GM19397 (cell line): Measurements from ENCODE around the gene LRRC4B.
A peak's percentile ranks its signal among the peaks of the same experiment; 100 is the strongest.
"Not testable (repeated sequence)": the region's sequence is repeated elsewhere in the genome, so short reads cannot be mapped to it uniquely, and the experiment has no call there.

Source experiments
- ATAC-seq: cut with Tn5 transposase; IDR thresholded peaks from one replicate; pipeline ENCODE4 v1.9.1; 2021; ENCODE audit warnings: mild to moderate bottlenecking, moderate library complexity; ENCODE audit not compliant: unreplicated experiment

LRRC4B gene

DNA sequence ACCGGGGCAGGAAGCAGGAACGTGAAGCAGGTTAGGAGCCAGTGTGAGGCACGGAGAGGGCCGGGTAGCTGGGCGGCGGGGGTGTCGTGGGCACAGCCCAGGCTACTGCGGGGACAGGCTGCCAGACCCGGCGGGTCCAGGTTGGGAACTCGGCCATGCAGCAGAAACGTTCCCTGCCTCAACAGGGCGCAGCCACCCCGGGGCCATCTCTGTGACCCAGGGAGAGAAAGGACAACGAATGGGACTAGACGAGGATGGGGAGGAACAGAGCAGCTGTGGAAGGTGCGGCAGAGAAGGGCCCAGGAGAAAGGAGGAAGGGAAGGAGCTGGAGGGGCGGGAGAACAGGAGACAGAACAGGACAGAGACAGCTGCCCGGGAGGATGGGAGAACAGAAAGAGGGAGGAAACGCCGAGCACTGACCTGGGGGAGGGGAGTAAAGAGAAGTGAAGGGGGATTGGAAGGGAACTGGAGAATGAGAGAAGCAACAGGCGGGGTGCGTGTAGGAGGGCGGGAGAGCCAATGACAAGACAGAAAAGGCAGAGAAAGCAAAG lies 78.7 kb downstream of the LRRC4B start:
- no peak for ATAC-seq

DNA sequence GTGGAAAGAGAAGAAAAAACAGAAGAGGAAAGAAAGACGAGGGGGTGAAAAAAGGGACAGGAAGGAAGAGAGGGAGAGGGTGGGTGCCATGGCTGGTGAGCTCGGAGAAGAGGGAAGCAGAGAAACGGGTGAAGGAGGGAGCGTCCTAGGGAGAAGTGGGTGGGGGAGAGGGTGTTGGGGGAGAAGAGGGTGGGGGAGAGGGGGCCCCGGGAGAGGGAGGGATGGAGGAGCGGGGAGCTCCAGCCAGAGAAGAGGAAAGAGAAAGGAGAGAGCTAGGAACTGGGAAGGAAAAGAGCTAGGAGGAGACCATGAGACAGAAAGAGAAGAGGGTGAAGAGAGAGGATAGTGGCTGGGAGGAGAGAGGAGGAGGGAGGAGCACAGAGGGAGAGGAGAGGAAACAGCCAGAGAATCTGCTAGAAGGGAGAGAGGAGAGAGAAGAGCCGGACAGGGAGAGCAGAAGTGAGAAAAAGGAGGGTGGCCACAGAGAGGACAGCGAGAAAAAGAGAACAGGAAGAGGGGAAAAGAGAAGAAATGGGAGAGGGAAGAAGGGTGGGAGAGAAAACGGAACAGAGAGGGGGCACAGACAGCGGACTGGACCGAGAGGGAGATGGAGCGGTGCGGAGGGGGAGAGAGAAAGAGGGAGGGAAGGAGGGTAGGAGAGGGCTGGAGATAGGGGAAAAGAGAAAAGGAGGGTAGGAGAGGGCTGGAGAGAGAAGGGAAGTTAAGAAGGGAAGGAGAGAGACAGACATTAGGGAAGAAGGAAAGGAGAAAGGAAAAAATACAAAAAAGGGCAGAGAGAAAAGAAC lies 79.6 kb downstream of the LRRC4B start:
- no peak for ATAC-seq

DNA sequence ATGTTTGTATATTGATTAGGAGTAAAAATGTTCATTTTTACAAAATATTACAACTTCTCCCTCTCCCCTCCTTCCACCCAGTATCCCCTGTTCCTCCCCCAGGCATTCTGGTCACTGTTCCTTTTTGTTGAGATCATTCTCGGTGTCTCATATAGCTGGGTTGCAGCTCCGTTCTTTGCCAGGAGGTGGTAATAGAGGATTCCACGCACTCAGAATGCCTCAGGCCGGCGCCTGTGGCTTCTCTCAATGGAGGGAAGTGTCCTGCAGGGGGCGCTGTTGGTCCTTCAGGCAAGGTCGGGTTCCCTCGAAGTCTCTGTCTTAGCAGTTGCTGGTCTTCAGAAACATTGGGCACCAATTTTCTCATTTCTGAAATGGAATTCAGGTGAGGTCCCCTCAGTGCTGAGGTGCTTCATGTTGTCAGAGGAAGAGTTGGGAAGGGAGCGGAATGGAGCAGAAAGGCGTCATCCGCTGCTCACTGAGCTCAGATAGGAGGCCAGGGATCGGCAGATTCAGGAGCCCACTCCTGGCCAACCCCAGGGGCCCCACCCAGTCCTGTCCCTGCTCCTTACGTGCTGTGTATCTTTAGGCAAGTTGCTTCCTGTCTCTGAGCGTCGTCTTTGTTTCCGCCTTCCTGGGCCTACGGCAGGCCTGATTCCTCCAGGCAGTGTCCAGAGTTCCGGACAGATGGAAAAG lies 81.3 kb downstream of the LRRC4B start:
- ATAC-seq: no peak

DNA sequence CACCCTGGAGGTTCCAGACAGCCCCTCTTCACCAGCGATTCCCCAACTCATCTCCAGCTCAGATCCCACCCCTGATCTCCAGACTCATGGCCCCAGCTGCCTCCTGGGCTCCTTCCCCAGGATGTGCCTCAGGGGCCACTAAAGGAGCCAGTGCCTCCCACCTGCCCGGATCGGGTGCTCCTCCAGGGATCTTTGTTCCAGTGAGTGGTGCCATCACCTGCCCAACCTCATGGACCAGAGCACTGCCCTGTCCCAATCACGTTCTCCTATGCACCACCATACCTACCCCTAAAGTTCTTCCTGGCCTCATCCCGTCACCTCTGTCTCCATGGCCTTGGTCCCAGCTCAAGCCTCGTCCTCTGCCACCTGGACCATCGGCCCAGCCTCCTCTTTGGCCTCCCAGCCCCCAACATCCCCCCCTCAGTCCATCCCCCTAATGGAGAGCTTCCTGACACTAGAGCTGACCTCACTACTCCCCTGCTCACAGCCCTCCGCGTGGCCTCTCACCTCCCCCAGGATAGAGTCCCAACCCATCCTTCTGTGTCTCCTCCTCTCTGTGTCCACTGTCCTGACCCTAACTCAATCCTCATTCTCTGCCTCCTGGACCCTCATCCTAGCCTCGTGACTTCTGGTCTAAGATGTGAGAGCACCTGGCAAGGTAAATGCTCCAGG lies 82.8 kb downstream of the LRRC4B start:
- no peak for ATAC-seq

DNA sequence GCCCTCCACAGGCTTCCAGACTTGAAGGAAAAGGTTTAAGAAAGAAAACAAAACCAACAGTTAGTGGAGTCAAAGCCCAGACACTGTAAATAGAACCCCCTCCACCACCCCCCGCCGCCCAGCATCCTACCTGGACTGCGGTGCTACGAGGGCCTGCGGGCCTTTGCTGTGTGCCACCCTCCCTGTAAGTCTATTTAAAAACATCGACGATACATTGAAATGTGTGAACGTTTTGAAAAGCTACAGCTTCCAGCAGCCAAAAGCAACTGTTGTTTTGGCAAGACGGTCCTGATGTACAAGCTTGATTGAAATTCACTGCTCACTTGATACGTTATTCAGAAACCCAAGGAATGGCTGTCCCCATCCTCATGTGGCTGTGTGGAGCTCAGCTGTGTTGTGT lies 85.3 kb downstream of the LRRC4B start:
- no peak for ATAC-seq

DNA sequence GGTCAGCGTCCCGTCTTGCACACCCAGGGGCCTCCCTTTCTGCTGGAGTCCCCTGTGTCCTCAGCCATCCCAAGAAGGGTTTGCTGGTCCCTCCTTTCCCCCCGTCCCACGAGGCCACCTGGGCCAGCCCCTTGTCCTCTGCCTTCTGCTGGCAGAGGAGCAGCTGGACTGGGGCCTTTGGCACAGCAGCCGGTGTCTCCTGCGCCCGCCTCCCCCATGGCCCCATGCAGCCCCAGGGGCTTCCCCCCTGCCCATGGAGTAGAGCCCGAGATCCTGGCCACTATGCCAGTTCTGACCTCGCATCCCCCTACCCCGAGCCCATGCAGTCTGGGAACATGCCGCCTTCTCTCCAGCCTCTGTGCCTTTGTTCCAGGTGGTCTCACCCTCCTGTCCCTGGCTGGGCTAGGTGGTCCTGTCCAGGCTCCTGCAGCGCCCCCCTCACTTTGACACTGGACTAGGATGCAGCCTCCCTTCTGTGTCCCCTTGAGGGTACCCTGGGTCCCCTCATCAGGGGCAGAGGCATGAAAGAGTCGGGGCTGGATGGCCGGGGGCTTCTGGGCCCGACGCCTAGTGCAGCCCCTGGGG lies 85.9 kb downstream of the LRRC4B start:
- no peak for ATAC-seq

DNA sequence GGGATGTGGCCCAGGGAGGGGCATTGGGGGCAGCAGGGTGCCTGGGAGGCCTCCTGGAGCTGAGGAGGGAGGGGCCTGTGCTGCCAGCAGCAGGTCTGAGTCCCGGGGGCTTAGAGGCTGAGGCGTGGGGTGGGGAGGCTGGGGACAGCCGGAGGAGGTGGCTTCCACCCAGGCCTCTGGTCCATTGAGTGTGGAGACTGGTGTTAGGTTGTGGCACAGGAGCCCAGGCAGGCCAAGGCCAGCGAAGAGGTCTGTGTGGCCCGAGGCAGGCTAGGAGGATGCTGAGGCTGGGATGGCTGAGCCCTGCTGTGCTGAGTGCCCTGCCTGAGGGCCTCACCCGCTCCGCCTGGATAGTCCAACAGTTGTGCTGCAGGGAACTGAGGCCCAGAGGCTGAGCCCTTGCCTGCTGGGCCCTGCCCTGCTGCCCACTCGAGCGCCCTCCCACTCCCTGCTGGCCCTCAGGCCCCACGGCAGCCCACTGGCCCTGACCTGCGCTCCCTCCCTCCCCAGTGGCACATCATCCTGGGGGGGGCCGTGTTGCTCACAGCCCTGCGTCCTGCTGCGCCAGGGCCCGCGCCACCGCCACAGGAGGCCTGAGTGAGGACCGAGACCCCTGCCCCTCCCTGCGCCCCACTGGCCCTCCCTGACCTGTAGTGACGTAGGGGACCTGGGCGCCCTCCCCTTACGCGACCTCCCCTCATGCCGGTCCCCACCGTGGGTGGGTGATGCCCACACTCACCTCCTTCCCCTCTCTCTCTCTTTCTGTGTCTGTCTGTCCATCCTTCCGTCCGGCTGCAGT lies 86.7 kb downstream of the LRRC4B start:
- ATAC-seq: no peak

DNA sequence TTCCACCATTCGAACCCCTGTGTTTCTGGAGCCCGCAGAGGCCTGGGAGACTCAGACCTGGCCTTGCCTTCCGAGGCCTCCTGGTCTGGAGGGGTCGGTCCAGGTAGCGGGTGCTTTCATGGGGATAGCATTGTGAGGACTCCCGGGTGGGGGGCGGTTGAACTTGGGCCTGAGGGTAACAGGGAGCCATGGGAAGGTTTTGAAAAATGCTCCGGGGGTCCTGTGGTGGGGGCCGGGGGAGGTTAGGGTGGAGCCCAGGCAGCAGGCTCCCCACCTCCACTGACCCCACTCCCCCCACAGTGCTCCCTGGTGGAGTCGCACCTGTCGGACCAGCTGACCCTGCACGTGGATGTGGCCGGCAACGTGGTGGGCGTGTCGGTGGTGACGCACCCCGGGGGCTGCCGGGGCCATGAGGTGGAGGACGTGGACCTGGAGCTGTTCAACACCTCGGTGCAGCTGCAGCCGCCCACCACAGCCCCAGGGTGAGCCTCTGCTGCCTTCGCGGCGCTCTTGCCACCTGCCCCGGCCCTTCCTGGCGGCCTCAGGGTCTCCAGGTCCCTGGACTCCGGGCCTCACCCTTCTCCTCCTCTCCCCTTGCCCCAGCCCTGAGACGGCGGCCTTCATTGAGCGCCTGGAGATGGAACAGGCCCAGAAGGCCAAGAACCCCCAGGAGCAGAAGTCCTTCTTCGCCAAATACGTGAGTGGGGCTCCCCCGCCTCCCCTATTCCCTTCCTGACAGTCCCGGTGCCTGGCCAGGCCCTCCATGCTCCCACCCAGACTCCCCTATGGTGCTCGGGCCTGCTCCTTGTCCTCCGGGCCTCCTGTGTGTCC lies 87.7 kb downstream of the LRRC4B start:
- ATAC-seq: no peak

DNA sequence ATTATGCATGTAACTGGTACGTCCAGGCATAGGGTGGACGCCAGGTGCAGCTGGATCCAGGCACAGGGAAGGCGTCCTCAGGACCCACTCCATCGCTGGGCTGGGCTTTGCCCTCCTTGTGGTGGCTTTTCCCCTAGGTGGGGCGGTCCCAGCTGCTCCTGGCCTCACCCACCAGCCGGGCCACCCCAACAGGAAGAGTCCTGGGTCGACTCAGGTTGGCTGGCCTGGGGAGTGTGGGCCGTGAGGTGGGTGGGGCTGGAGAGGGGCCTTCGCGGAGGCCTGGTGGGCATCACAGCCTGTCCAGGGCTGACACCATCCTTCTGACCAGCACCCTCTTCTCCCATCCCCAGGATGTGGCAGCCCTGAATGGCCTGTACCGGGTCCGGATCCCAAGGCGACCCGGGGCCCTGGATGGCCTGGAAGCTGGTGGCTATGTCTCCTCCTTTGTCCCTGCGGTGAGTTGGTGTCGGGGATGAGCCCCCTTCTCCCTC lies 88.4 kb downstream of the LRRC4B start:
- ATAC-seq: no peak

DNA sequence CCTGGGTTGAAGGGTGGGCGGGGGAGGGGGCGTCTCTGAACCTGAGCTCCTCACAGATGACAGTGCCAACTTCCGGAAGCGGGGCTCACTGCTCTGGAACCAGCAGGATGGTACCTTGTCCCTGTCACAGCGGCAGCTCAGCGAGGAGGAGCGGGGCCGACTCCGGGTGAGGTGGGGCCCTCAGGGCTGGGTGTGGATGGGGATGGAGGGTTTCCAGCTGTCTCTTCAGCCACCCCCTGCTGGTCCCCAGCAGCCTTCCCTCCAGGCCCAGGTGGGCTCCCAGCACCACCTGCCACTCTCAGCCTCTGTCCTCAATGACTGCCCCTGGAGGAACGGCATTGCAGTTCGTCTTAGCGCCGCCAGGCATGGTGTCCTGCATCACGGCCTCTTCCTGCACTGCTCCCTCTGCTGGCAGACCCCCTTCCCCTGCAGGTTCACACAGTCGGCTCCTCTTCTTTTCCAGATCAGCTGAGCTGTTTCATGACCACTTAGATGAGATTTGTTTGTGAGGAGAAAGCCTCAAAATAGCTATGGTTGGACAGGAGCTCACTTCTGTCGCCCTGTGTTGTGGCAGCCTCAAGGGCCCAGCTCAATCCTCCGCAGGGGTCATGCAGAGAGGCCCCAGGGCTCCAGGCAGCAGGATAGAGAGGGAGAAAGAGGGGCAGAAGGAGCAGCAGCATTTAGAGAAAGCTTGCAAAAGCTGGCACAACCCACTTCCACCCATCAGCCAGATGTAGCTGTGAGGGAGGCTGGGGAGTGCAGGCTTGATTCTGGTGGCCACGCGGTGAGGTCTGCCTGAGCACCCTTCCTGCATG lies 89.1 kb downstream of the LRRC4B start:
- ATAC-seq: no peak

DNA sequence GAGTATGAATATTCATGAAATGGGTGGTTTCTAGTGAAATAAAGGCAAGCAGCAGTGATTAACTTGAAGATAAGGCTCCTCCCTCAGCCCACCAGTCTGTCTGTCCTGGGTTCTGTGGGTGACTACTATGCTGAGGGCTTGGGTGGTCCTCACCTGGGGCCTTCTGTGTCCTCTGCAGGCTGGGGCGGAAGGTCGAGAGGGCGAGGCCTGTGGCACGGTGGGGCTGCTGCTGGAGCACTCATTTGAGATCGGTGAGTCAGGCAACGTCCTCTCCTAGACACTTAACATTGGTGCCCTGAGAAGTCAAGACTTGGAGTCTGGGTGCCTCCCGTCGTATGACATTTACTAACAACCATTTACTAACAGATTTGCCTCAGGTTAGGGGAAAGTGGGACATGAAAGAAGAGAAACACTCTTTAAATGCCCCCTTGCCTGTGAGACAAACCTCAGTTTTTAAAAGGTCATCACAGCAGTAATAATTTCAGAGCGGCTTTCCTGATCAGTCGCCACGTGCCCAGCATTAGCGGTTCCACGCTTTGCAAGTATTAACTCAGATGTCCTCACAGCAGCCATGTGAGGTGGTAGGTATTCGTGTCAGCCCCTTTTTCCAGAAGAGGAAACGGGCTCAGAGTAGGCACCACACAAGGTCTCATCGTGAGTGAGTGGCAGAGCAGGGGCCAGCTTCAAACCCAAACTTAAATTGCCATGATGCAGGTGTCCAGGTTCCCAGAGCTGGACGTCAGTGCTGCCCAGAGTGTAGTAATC lies 90.3 kb downstream of the LRRC4B start:
- ATAC-seq: no peak

DNA sequence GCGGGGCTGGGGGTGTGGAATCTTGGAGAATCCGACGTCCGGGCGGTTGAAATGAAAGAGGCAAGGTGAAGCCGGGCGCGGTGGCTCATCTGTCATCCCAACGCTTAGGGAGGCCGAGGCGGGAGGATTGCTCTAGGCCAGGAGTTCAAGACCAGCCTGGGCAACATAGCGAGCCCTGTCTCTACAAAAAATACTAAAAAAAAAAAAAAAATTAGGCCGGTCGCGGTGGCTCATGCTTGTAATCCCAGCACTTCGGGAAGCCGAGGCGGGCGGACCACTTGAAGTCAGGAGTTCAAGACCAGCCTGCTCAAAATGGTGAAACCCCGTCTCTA lies 91.4 kb downstream of the LRRC4B start:
- ATAC-seq: no peak

DNA sequence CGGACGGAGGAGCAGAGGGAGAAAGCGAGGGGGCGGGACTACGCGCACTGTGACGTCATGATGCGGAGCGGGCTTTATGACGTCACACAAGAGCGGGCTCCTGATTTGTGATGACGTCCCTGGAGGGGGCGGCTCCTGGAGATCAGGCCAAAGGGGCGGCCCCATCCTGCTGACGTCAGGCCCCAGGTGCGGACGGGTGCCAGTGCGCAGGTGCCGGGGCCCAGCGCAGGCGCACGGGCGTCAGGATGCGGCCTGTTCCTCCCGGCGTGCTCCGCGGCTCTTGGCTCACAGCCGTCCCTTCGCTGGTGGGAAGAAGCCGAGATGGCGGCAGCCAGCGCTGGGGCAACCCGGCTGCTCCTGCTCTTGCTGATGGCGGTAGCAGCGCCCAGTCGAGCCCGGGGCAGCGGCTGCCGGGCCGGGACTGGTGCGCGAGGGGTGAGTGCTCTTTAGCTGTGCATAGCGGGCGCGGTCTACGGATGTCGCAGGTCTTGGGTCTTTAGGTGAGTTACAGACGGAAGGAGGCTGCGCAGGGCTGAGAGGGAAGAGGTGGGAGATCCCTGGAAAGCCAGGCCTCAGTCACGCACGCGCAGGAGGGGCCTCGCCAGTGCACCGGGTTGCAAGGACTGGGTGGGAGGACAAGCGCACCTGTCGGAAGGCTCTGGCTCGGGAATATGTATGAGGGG lies 91.9 kb downstream of the LRRC4B start, which contains the start of the genes EMC10 and GARIN5A:
EMC10 (plus strand) TSS at position 284 of the 683 bp plus-strand sequence; CDS start at position 322, 38 bp downstream.
GARIN5A (minus strand) TSS at position 625 of the 683 bp plus-strand sequence; CDS start at position 165, 460 bp downstream.
- peak; percentile 86 for ATAC-seq

DNA sequence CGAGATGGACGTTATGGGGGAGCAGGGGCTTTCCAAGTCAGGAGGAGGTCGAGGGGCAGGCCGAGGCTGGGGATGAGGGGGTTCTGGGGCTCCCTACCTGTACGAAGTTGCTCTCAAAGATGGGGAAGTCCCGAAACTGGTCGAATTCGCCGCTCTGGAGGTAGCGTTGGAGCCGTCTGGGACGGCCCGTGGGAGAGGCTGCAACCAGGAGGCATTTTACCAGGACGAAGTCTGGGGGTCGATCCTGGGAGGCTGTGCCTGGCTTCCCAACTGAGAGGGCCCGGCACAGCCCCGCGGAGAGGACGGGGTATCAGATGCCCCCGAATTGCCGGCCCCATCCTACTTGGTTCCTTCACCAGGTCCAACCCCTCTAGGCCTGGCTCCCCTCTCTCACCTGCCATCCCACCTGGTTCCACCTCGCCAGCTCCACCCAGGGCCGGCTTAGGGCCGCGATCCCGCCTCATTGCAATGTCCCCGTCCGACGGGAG lies 92.5 kb downstream of the LRRC4B start:
- ATAC-seq: no peak

DNA sequence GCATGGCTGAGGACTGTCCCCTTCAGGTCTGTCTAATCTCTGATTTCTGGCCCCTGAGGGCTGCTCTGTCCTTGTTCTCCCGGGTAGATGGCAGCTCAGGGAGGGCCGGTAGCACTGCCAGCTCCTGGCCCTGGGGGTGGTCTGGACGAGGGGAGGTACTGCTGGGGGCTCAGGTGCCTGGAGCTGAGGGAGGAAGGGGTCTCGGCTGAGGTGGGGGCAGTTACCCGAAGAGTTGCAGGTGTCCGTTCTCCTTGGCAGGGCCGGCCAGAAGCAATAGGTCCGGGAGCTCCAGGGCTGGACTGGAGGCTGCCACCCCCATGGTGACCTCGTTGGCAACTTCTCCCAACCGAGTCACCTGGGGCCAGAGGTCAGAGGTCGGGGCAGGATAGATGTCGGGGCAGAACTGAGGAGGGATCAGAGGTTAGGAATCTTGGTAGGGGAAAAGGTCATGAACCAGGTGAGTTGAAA lies 93.1 kb downstream of the LRRC4B start:
- ATAC-seq: no peak

DNA sequence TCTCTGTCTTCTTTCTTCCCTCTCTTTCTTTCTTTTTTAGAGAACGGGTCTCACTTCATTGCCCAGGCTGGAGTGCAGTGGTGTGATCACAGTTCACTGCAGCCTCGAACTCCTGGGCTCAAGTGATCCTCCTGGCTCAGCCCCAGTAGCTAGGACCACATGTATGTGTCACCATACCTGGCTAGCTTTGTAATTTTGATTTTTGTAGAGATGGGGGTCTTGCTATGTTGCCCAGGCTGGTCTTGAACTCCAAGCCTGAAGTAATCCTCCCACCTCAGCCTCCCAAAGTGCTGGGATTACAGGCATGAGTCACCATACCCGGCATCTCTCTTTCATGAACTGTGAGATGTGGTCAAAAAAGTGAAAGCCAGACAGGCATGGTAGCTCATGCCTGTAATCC lies 94.9 kb downstream of the LRRC4B start:
- not testable (repeated sequence) for ATAC-seq

DNA sequence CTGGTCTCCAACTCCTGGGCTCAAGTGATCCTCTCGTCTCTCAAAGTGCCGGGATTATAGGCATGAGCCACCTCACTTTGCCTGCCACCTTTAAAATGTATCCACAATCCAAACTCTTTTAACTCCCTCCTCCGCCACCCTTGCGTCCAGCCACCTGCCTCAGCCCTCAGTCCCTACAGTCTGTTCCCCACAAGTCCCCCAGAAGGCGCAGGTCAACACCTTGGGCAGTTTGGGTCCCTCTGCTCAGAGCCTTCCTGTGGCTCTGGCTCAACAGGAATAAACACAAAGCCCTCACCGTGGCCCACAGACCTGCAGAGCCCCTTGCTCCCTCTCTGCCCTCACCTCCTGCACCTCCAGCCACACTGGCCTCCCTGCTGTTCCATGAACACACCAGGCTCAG lies 99.4 kb downstream of the LRRC4B start:
- no peak for ATAC-seq
